ENCODE data around the gene PASK.

The PASK gene

GRCh38 chr2:241184901-241185300 lies 35.6 kb upstream of the PASK start:
- no CpG with 5 or more reads among the region's 9 CpGs for WGBS, 2 donors (ENCODE audit: extremely low coverage in 2 of 2, insufficient read length in 2 of 2, insufficient replicate concordance in 1 of 2)
- no peak overlapping the region for H2AK5ac ChIP-seq (ENCODE audit: low read depth, low read length)

GRCh38 chr2:241183221-241183620 lies 33.9 kb upstream of the PASK start:
- Histone ChIP-seq H3K14ac (ENCODE audit: low read length) (no peak overlapping the region), H3K4me3 (ENCODE audit: low read length in 2 of 2) (no peak overlapping the region), H3K36me3 (replicated peaks in 1 of 2; ENCODE audit: control insufficient read depth in 2 of 2, insufficient read depth in 2 of 2, low read length in 2 of 2) (peaks cover 5 to 39% of the 10 kb centered on the region in 2 donors), H3K9me3 (replicated peaks in 1 of 2; ENCODE audit: control insufficient read depth in 2 of 2, insufficient read depth in 1 of 2, low read depth in 1 of 2, low read length in 2 of 2) (no peaks in the 10 kb centered on the region), H2AFZ (ENCODE audit: low read length) (no peak overlapping the region), H3K27ac (replicated peaks; ENCODE audit: low read length) (no peak overlapping the region), H4K91ac (ENCODE audit: low read depth, low read length, poor library complexity) (no peak overlapping the region), H3K18ac (ENCODE audit: low read length) (no peak overlapping the region), H4K8ac (ENCODE audit: low read depth, low read length) (no peak overlapping the region), H3K79me1 (ENCODE audit: low read depth, low read length) (no peaks in the 10 kb centered on the region), H3K4ac (ENCODE audit: low read length) (no peak overlapping the region), H3K4me2 (ENCODE audit: insufficient read depth, low read length, poor library complexity, severe bottlenecking) (no peak overlapping the region), H3K4me1 (ENCODE audit: control insufficient read depth in 2 of 2, insufficient read depth in 1 of 2, low read depth in 1 of 2, low read length in 2 of 2) (peaks cover 12% of the 10 kb centered on the region in 2 donors), H2BK5ac (ENCODE audit: low read length) (no peak overlapping the region), H3K9ac (ENCODE audit: low read depth, low read length, poor library complexity) (no peak overlapping the region), H2BK12ac (ENCODE audit: low read length) (no peak overlapping the region), H3K23ac (ENCODE audit: low read depth, low read length, poor library complexity) (peak overlapping the region; percentile 47), H2BK15ac (ENCODE audit: low read length) (no peak overlapping the region), H2BK120ac (ENCODE audit: low read depth, low read length) (no peak overlapping the region), H2AK5ac (ENCODE audit: low read depth, low read length) (no peak overlapping the region), H3K27me3 (ENCODE audit: control insufficient read depth in 3 of 3, insufficient read depth in 3 of 3, low read depth in 1 of 3, low read length in 3 of 3) (no peaks in the 10 kb centered on the region)
- no CpG with 5 or more reads among the region's 9 CpGs for WGBS, 2 donors (ENCODE audit: extremely low coverage in 2 of 2, insufficient read length in 2 of 2, insufficient replicate concordance in 1 of 2)
- no peak for DNase-seq (ENCODE audit: low spot score)

More at GRCh38 chr2:241184901-241185300, 35.6 kb upstream of the PASK start:
- Histone ChIP-seq H4K8ac (ENCODE audit: low read depth, low read length) (no peak overlapping the region), H3K18ac (ENCODE audit: low read length) (no peak overlapping the region), H3K23ac (ENCODE audit: low read depth, low read length, poor library complexity) (no peak overlapping the region), H3K14ac (ENCODE audit: low read length) (peak overlapping the region; percentile 27), H3K4me3 (ENCODE audit: low read length in 2 of 2) (no peak overlapping the region), H2BK5ac (ENCODE audit: low read length) (no peak overlapping the region), H4K91ac (ENCODE audit: low read depth, low read length, poor library complexity) (no peak overlapping the region), H3K9me3 (replicated peaks in 1 of 2; ENCODE audit: control insufficient read depth in 2 of 2, insufficient read depth in 1 of 2, low read depth in 1 of 2, low read length in 2 of 2) (no peaks in the 10 kb centered on the region), H3K4me1 (ENCODE audit: control insufficient read depth in 2 of 2, insufficient read depth in 1 of 2, low read depth in 1 of 2, low read length in 2 of 2) (peaks cover 6 to 16% of the 10 kb centered on the region in 2 donors), H2BK15ac (ENCODE audit: low read length) (no peak overlapping the region), H3K4ac (ENCODE audit: low read length) (no peak overlapping the region), H3K9ac (ENCODE audit: low read depth, low read length, poor library complexity) (no peak overlapping the region), H2BK120ac (ENCODE audit: low read depth, low read length) (no peak overlapping the region), H2BK12ac (ENCODE audit: low read length) (no peak overlapping the region), H3K36me3 (replicated peaks in 1 of 2; ENCODE audit: control insufficient read depth in 2 of 2, insufficient read depth in 2 of 2, low read length in 2 of 2) (peaks cover 5 to 26% of the 10 kb centered on the region in 2 donors), H3K27me3 (ENCODE audit: control insufficient read depth in 3 of 3, insufficient read depth in 3 of 3, low read depth in 1 of 3, low read length in 3 of 3) (no peaks in the 10 kb centered on the region), H3K79me1 (ENCODE audit: low read depth, low read length) (peaks cover 4% of the 10 kb centered on the region), H3K27ac (replicated peaks; ENCODE audit: low read length) (no peak overlapping the region), H2AFZ (ENCODE audit: low read length) (no peak overlapping the region), H3K4me2 (ENCODE audit: insufficient read depth, low read length, poor library complexity, severe bottlenecking) (no peak overlapping the region)
- DNase-seq (ENCODE audit: low spot score): no peak

- Histone ChIP-seq H3K9ac (ENCODE audit: low read depth, low read length, poor library complexity) (no peak overlapping the region), H3K27me3 (ENCODE audit: control insufficient read depth in 3 of 3, insufficient read depth in 3 of 3, low read depth in 1 of 3, low read length in 3 of 3) (no peaks in the 10 kb centered on the region), H3K18ac (ENCODE audit: low read length) (no peak overlapping the region), H2BK12ac (ENCODE audit: low read length) (no peak overlapping the region), H4K91ac (ENCODE audit: low read depth, low read length, poor library complexity) (no peak overlapping the region), H3K4me1 (ENCODE audit: control insufficient read depth in 2 of 2, insufficient read depth in 1 of 2, low read depth in 1 of 2, low read length in 2 of 2) (peaks cover 6 to 8% of the 10 kb centered on the region in 2 donors), H2BK120ac (ENCODE audit: low read depth, low read length) (no peak overlapping the region), H2AK5ac (ENCODE audit: low read depth, low read length) (no peak overlapping the region), H2BK15ac (ENCODE audit: low read length) (no peak overlapping the region), H3K9me3 (replicated peaks in 1 of 2; ENCODE audit: control insufficient read depth in 2 of 2, insufficient read depth in 1 of 2, low read depth in 1 of 2, low read length in 2 of 2) (peaks cover 0 to 2% of the 10 kb centered on the region in 2 donors), H3K23ac (ENCODE audit: low read depth, low read length, poor library complexity) (peak overlapping the region; percentile 47), H3K27ac (replicated peaks; ENCODE audit: low read length) (no peak overlapping the region), H3K14ac (ENCODE audit: low read length) (no peak overlapping the region), H3K4me2 (ENCODE audit: insufficient read depth, low read length, poor library complexity, severe bottlenecking) (no peak overlapping the region), H3K4me3 (ENCODE audit: low read length in 2 of 2) (no peak overlapping the region), H3K4ac (ENCODE audit: low read length) (no peak overlapping the region), H2AFZ (ENCODE audit: low read length) (no peak overlapping the region), H4K8ac (ENCODE audit: low read depth, low read length) (no peak overlapping the region), H3K36me3 (replicated peaks in 1 of 2; ENCODE audit: control insufficient read depth in 2 of 2, insufficient read depth in 2 of 2, low read length in 2 of 2) (peaks cover 9 to 45% of the 10 kb centered on the region in 2 donors), H2BK5ac (ENCODE audit: low read length) (no peak overlapping the region), H3K79me1 (ENCODE audit: low read depth, low read length) (no peaks in the 10 kb centered on the region)
- WGBS, 2 donors (ENCODE audit: extremely low coverage in 2 of 2, insufficient read length in 2 of 2, insufficient replicate concordance in 1 of 2): no CpG with 5 or more reads among the region's 28 CpGs
- DNase-seq (ENCODE audit: low spot score): no peak
These were observed 33.4 kb upstream of the PASK start for GRCh38 chr2:241182531-241183133.

GRCh38 chr2:241182126-241182525 lies 32.9 kb upstream of the PASK start:
- H3K4me3 ChIP-seq (ENCODE audit: low read length in 2 of 2): no peak overlapping the region
- peaks cover 5 to 6% of the 10 kb centered on the region in 2 donors for H3K4me1 ChIP-seq (ENCODE audit: control insufficient read depth in 2 of 2, insufficient read depth in 1 of 2, low read depth in 1 of 2, low read length in 2 of 2)
- H3K36me3 ChIP-seq (replicated peaks in 1 of 2; ENCODE audit: control insufficient read depth in 2 of 2, insufficient read depth in 2 of 2, low read length in 2 of 2): peaks cover 11 to 50% of the 10 kb centered on the region in 2 donors
- no peak overlapping the region for H2AK5ac ChIP-seq (ENCODE audit: low read depth, low read length)
- no peak for DNase-seq (ENCODE audit: low spot score)
- no peak overlapping the region for H3K14ac ChIP-seq (ENCODE audit: low read length)
- H2AFZ ChIP-seq (ENCODE audit: low read length): no peak overlapping the region
- H3K4ac ChIP-seq (ENCODE audit: low read length): no peak overlapping the region
- no peak overlapping the region for H2BK5ac ChIP-seq (ENCODE audit: low read length)
- no CpG with 5 or more reads among the region's 3 CpGs for WGBS, 2 donors (ENCODE audit: extremely low coverage in 2 of 2, insufficient read length in 2 of 2, insufficient replicate concordance in 1 of 2)
- no peaks in the 10 kb centered on the region for H3K27me3 ChIP-seq (ENCODE audit: control insufficient read depth in 3 of 3, insufficient read depth in 3 of 3, low read depth in 1 of 3, low read length in 3 of 3)
- no peak overlapping the region for H3K4me2 ChIP-seq (ENCODE audit: insufficient read depth, low read length, poor library complexity, severe bottlenecking)
- H2BK12ac ChIP-seq (ENCODE audit: low read length): no peak overlapping the region
- H3K23ac ChIP-seq (ENCODE audit: low read depth, low read length, poor library complexity): no peak overlapping the region
- H3K9me3 ChIP-seq (replicated peaks in 1 of 2; ENCODE audit: control insufficient read depth in 2 of 2, insufficient read depth in 1 of 2, low read depth in 1 of 2, low read length in 2 of 2): peaks cover 0 to 2% of the 10 kb centered on the region in 2 donors
- H4K91ac ChIP-seq (ENCODE audit: low read depth, low read length, poor library complexity): no peak overlapping the region
- H3K79me1 ChIP-seq (ENCODE audit: low read depth, low read length): no peaks in the 10 kb centered on the region
- H2BK120ac ChIP-seq (ENCODE audit: low read depth, low read length): no peak overlapping the region
- no peak overlapping the region for H4K8ac ChIP-seq (ENCODE audit: low read depth, low read length)
- no peak overlapping the region for H3K9ac ChIP-seq (ENCODE audit: low read depth, low read length, poor library complexity)
- H3K27ac ChIP-seq (replicated peaks; ENCODE audit: low read length): no peak overlapping the region
- H3K18ac ChIP-seq (ENCODE audit: low read length): no peak overlapping the region
- H2BK15ac ChIP-seq (ENCODE audit: low read length): no peak overlapping the region
